Right lobe of liver (tissue), 6 donors: ENCODE results near the gene CD22. TPM values are rescaled to one million over a fixed set of nuclear protein-coding genes. Genes with fewer than 3 reads are reported as not detected.

Experiments
- ATAC-seq, 4 donors: fragments of 200-7000 bp; cut with Tn5 transposase; one replicate each; pipeline ENCODE4 v1.9.1; 2020; ENCODE audit warnings: mild to moderate bottlenecking in 4 of 4, moderate library complexity in 4 of 4
- DNase-seq, 3 donors: peaks; one replicate each; pipeline ENCODE4 v3.0.0-alpha.2; 2020
- H3K27ac ChIP-seq, 3 donors: fragments of 200-600 bp; one replicate each; pipeline ENCODE4 v1.8.0; 2022
- H3K27me3 ChIP-seq, 2 donors: fragments of 200-600 bp; one replicate each; pipeline ENCODE4 v1.8.0; 2022
- H3K36me3 ChIP-seq, 4 donors: fragments of 200-600 bp; sonication (generic) in 1 of 4; one replicate each; pipeline versions ENCODE4 v1.5.1 to v1.8.0; 2017 to 2022; ENCODE audit warnings: control low read depth in 1 of 4
- H3K4me1 ChIP-seq, 4 donors: fragments of 200-600 bp; sonication (generic) in 1 of 4; one replicate each; pipeline versions ENCODE4 v1.5.1 to v1.8.0; 2017 to 2022; ENCODE audit warnings: control low read depth in 1 of 4
- H3K4me3 ChIP-seq, 3 donors: fragments of 200-600 bp; one replicate each; pipeline ENCODE4 v1.8.0; 2022
- H3K9me3 ChIP-seq, 4 donors: fragments of 200-600 bp; sonication (generic) in 1 of 4; one replicate each; pipeline versions ENCODE4 v1.5.1 to v1.8.0; 2017 to 2022; ENCODE audit warnings: control low read depth in 1 of 4
- CTCF ChIP-seq, 4 donors: fragments of 200-600 bp in 3 of 4; fragments of 450-650 bp in 1 of 4; IDR thresholded peaks; one replicate each; pipeline versions ENCODE4 v1.5.1 to v1.8.0; 2016 to 2022; ENCODE audit warnings: antibody characterized with exemption in 4 of 4, mild to moderate bottlenecking in 2 of 4
- POLR2A ChIP-seq: fragments of 450-650 bp; IDR thresholded peaks from one replicate; pipeline ENCODE4 v1.6.1; 2017; ENCODE audit warnings: antibody characterized with exemption, mild to moderate bottlenecking
- WGBS: methylation state at CpG from one replicate; pipeline ENCODE4 v1.1.6; 2018; ENCODE audit warnings: low coverage, low lambda C conversion rate; ENCODE audit not compliant: insufficient coverage; ENCODE audit errors: missing lambda C conversion rate; 5-methylcytosine and 5-hydroxymethylcytosine counted together
- intact Hi-C, 2 donors: fragments of 100-400 bp; cut with DNase I; formaldehyde crosslinking; loops; one replicate each; pipeline versions ENCODE4 v1.11.2 to v1.14.1; 2022
- total RNA-seq, 6 experiments: library from RNA; depleted of rRNA in 2 of 6; stranded (reverse); fragments of >200 nt in 2 of 6; fragmentation: NEBNext Ultra II Directional in 3 of 6; extraction: Animal tissue kit (Norgen Biotek cat#: 25700) in 3 of 6; gene quantifications; one replicate each; pipeline versions ENCODE4 v1.1.0 to v1.2.4, GENCODE V29; 2016 to 2023
- donor health status: DM: no; HTN: yes; CAD: no.
- donor health status: DM: no; HTN: no; CAD: no.
- donor health status: DM: no; HTN: no; CAD: no.
- donor health status: DM: no; HTN: yes; CAD: no.
- donor health status: DM: no; HTN: yes; CAD: no.

The CD22 gene
- total RNA-seq, 6 experiments from 2014 or later = 0.39 to 1.3 (median 0.96) TPM

GRCh38 chr19:35346193-35347052 is 17.4 kb downstream of the CD22 start:
- Histone ChIP-seq H3K9me3 (no peaks in the 10 kb centered on the region), H3K27me3 (no peaks in the 10 kb centered on the region), H3K4me3 (no peak overlapping the region), H3K4me1 (no peaks in the 10 kb centered on the region), H3K27ac (no peak overlapping the region), H3K36me3 (no peaks in the 10 kb centered on the region)
- intact Hi-C loops = loop anchor here in 1 of 2 donors (10.0 kb wide), 1 partner anchor 128 kb away; no protein-coding TSS in a partner anchor
- ATAC-seq (peak in 3 of 4 donors; percentile 43 to 45 (median 45)), DNase-seq (peak in 2 of 3 donors; percentile 46 to 57)
- 42% methylated on average over 9 of the region's 28 CpGs for WGBS
- TF ChIP-seq POLR2A (no peak), CTCF (IDR thresholded peaks at IDR 0.05) (no peak)

GRCh38 chr19:35347171-35347929 is 18.4 kb downstream of the CD22 start, which contains the start of gene FFAR1:
Gene FFAR1 (plus strand): TSS chr19:35347902. CDS start chr19:35351552, 3,650 bp downstream.
- H3K27ac ChIP-seq = no peak within 1 kb of the TSS
- peak in 3 of 4 donors; percentile 13 to 54 (median 40) for ATAC-seq
- DNase-seq = peak in 2 of 3 donors; percentile 35 to 44
- no peaks in the 10 kb centered on the region for H3K36me3 ChIP-seq
- no peak within 1 kb of the TSS for H3K4me3 ChIP-seq
- no peaks in the 10 kb centered on the region for H3K9me3 ChIP-seq
- H3K27me3 ChIP-seq = no peaks in the 10 kb centered on the region
- no peaks in the 10 kb centered on the region for H3K4me1 ChIP-seq
- intact Hi-C loops = loop anchor here in 1 of 2 donors (10.0 kb wide), 1 partner anchor 127 kb away; no protein-coding TSS in a partner anchor
- TF ChIP-seq CTCF (IDR thresholded peaks at IDR 0.05) (no peak), POLR2A (no peak)
- WGBS = 44% methylated on average over 15 of the region's 18 CpGs

- peak in 2 of 3 donors; percentile 22 to 25 for DNase-seq
- no peak for TF ChIP-seq CTCF (IDR thresholded peaks at IDR 0.05)
- no peak for TF ChIP-seq POLR2A
- WGBS = 67% methylated on average over 7 of the region's 7 CpGs
These were observed 18.9 kb downstream of the CD22 start for GRCh38 chr19:35347930-35348298.

GRCh38 chr19:35348911-35349611 is 20.1 kb downstream of the CD22 start:
- H3K27me3 ChIP-seq = no peaks in the 10 kb centered on the region
- no peak overlapping the region for H3K27ac ChIP-seq
- intact Hi-C loops = loop anchor here in 1 of 2 donors (10.0 kb wide), 1 partner anchor 126 kb away; no protein-coding TSS in a partner anchor
- TF ChIP-seq POLR2A (no peak), CTCF (IDR thresholded peaks at IDR 0.05) (no peak)
- no peaks in the 10 kb centered on the region for H3K9me3 ChIP-seq
- ATAC-seq (no peak), DNase-seq (peak in 2 of 3 donors; percentile 39 to 40)
- WGBS = 76% methylated on average over 14 of the region's 18 CpGs
- H3K4me1 ChIP-seq = no peaks in the 10 kb centered on the region
- H3K4me3 ChIP-seq = no peak overlapping the region
- H3K36me3 ChIP-seq = no peaks in the 10 kb centered on the region

More at GRCh38 chr19:35347930-35348298, 18.9 kb downstream of the CD22 start:
- no peak overlapping the region for H3K4me3 ChIP-seq
- H3K27me3 ChIP-seq = no peaks in the 10 kb centered on the region
- H3K9me3 ChIP-seq = no peaks in the 10 kb centered on the region
- intact Hi-C loops = loop anchor here in 1 of 2 donors (10.0 kb wide), 1 partner anchor 127 kb away; no protein-coding TSS in a partner anchor
- H3K4me1 ChIP-seq = no peaks in the 10 kb centered on the region
- no peak for ATAC-seq
- no peak overlapping the region for H3K27ac ChIP-seq
- H3K36me3 ChIP-seq = no peaks in the 10 kb centered on the region
